NCI-H1436 (cell line): ENCODE measurements around the gene TRIM63.

Source experiments
- DNase-seq: peaks from one replicate; lab custom pipeline; 2025; lab: John Stamatoyannopoulos, UW

TRIM63 gene

DNA sequence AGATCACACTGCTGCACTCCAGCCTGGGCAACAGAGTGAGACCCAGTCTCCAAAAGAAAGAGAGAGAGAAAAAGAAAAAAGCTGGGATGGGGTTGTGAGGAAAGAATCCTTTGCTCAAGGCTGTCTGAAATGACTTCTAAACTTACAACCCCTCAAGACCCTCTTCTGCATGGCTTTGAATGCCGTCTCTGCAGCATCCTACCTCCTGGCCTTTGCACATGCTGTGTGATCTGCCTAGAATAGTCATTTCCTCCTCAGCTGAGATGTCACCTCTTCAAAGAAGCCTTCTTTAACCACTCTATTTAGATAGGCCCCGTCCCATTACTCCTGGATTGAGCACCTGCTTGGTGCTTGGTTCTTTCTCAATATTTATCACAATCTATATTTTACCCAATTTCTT lies 17.4 kb upstream of the TRIM63 start:
- no peak for DNase-seq

DNA sequence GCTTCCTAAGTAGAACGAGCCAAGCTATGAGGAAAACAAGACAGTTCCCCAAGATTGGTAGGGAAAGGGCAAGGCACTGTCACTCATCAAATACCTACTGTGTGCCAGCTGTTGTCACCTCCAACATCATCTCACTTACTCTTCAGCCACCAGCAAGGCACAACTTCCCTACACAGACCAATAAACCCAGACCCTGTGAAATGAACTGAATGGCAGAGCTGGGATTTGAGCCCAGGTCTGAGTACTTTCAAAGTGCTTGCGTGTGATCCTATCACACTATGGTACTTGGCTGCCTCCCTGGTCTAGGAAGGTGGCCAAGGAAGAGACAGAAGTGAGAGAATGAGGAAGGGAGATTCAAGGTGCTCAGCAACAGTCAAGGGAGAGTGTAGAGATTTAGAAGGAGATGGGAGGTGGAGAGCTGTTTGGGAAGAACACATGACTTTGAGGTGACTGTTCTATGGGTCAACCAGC lies 16.7 kb upstream of the TRIM63 start:
- no peak for DNase-seq

DNA sequence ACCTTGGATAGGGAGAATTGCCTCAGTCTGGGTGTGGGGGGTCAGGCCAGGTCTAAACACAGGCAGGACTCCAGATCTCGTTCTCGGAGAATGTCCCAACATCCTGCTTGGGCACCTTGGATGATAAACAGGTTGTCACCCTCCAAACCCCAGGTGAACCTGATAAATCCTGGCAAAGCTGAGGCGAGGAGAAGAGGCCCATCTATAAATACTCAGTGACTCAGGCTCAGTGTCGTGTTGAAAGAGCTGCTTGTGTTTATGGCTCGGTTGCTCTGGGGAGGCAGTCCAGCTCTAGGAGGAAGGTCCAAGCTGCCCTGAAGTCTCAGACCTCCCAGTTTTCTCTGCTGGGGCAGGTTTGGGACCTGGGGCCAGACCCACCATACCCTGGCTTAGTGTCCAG lies 15.8 kb upstream of the TRIM63 start:
- DNase-seq = no peak

DNA sequence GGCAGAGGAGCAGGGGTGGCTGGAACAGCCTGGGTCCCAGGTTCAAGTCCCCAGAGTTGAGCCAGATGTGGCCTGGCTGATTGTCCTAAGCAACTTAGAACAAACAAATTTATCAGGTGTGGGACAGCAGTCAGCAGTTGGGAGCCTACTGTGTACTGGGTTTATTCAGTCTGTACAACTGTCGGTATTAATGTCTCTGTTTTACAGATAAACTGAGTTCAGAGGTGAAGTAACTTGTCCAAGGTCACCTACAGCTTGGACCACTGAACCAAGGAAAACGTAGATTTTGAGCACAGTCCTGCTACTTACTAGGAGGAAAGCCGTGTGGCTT lies 14.6 kb upstream of the TRIM63 start:
- no peak for DNase-seq

DNA sequence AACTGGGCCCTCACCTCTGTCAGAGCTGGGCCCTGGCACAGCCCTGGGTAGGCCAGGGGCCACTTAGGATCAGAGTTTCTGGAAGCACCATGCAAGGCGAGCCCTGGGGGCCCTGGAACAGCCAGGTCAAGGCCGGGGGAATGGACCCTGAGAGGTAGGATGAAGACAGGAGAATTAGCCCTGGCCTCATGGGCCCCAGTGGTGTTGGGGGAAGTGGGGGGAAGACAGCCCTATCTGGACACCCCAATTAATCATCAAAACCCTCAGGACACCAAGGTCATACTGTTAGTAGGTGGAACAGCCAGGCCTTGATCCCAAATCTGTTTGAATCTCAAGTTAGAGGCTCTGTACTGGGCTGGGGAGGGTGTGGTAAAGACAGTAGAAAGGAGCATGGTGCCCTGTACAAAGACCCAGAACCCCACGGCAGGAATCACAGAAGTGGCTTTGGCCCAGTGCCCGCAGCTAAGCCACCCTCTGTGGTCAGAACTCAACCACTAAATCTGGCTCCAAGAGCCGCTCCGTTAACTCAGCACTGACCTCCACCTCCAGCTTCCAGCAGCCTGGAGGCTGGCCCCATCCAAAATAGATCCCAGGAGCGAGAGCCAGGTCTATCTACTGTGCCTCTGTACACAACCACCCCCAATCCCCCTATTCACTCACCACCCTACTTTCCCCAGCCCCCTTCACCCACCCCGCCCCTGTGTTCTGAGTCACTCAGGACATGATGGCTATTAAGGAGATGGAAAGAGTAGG lies 14.0 kb upstream of the TRIM63 start:
- no peak for DNase-seq

DNA sequence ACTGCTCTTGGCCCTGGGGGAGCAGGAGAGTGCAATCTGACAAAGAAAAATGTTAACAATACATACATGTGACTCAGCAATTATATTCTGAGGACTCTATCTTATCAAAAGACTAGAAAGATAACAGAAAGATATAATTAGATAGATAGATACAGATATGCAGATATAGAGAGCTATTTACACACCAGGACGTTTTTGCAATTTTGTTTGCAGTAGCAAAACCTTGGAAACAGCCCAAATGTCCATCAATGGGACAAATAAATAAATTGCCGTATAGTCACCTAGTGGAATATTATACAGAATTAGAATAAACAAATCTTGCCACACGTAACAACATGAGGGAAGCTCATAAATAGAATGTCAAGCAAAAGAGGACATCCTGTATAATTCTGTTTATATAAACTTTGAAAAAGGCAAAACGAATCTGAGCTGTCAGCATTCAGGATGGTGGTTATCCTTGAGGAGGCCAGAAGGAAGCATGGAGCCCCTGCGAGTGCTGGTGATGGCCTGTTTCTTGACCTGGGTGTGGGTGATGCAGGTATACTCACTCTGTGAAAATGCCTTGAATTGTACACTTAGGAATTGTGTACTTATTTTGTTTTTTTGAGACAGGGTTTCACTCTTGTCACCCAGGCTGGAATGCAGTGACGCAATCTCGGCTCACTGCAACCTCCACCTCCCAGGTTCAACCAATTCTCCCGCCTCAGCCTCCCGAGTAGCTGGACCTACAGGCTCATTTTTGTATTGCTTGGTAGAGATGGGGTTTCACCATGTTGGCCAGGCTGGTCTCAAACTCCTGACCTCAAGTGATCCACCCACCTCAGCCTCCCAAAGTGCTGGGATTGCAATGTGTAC lies 12.8 kb upstream of the TRIM63 start:
- no peak for DNase-seq

DNA sequence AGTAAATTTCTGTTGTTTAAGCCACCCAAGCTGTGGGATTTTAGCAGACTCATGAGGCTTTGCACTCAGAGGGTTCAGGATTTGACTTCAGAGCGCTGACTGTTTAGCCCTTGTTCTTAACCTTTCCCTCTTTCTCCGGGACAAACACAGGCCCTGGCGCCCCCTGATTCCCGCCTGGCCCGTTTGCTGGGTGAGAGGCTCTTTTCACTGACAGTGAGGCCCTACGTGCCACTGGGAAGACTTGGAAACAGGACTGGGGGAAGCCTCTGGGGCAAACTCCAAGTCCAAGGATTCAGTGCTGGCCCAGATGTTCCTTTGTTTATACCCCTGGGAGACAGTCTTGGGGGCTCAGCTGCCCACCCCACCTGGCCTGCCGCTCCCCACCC lies 11.7 kb upstream of the TRIM63 start:
- no peak for DNase-seq

DNA sequence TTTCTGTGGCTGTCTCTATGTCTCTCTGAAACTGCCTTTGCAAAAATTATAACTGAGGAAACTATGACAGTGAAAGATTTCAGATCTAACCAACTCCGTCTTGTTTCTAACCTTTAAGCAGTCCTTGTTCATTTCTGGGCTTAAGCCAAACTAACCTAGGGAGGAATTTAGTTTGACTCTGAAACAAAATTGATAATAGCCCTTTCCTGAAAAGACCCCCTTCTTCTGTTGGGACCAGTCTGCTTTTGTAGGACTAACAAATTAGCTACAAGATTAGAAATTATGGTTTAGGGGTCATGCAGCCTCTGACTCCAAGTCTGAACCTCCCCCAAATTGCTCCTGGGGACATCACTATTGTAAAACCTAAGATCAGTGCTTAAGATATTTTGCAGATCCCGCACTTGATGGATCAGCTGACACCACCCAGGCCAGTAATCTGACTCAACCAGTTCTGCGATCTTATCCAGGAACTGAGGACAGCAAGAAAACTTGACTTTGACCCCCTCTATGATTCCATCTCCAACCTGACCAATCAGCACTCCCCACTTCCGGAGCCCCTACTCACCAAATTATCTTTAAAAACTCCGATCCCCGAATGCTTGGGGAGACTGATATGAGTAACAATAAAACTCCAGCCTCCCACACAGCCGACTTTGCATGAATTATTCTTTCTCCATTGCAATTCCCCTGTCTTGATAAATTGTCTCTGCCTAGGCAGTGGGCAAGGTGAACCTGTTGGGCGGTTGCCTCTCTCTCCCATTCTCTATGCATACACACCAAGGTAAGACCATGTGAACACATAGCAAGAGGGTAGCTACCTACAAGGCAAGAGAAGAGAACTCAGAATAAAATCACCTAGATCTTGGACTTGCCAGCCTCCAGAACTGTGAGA lies 11.1 kb upstream of the TRIM63 start:
- no peak for DNase-seq

DNA sequence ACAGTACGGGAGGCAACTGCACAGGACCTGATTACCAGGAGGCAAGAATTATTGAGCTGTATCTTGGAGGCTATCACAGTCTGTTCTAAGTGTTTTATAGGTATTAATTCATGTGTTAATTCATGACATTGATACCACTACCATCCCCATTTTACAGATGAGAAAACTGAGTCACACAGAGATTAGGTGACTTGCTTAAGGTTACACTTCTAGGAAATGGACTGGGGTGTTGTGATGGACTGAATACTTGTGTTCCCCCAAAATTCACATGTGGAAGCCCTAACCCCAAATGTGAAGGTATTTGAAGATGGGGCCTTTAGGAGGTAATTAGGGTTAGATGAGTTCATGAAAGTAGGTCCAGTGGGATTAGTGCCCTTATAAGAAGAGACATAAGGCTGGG lies 10.1 kb upstream of the TRIM63 start:
- DNase-seq = no peak

DNA sequence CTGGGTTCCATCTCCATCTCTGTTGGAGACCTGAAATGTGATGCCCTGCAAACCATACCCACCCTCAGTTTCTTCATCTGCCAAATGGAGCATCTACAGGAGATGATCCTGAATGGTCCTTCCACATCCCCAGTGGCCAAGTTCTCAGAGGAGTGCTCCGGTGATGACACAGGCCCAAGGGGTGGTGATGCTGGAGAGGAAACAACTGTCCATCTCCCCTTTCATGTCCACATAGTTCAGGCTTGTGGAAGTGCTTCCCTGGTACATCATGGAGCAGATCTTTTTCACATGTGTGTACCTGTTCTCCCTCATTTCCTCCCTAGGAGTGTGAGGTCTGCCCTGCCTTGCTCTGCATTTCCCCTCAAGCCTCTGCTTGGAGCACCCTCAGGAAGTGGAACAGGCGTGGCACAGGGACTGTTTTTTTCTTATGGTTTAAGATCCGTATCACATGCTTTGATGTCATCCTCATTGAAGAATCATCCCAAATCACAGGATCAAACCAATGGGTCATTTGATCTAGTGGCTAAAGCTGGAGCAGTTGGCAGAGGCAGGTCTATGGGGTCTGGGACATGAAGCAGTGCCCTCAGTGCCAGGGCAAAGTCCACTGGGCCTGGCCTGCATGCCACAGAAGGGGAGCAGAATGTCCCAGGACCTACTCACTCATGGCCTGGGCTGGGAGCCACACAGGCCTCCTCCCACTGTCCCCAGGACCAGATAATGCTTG lies 8.2 kb upstream of the TRIM63 start:
- no peak for DNase-seq

DNA sequence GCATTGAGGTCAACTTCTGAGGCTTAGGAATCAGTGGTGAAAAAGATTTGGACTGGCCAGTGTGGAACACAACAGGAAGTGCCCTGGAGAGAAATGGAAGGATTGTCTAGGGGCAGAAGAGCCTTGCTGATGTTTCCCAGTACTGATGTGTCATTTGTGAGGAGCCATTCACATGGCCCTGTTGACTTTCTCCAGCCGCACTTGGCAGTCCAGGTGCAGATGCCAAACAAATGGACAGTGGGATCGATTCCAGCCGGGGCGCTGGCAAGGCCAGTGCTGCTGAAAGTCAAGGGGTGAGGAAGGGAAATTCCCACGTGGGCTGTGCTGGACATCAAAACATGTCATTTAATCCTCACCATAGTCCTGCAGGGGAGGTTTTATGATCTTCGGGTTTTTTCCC lies 4.9 kb upstream of the TRIM63 start:
- no peak for DNase-seq

DNA sequence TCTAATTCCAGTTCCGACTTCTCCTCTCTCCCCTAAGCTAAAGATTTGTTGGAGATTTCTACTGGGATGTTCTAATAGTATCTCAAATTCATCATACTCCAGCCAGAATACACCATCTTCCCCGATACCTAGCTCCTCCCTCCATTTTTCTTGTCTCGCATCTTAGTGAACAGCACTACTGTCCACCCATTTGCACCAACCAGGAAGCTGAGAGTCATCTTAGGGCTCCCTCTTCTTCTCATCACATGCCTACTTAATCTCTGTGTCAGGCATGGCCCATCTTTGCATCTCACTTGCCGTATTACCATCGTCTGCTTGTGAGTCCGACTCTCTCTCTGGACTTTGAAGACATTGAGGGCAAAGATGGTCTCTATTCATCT lies 3.5 kb upstream of the TRIM63 start:
- no peak for DNase-seq

DNA sequence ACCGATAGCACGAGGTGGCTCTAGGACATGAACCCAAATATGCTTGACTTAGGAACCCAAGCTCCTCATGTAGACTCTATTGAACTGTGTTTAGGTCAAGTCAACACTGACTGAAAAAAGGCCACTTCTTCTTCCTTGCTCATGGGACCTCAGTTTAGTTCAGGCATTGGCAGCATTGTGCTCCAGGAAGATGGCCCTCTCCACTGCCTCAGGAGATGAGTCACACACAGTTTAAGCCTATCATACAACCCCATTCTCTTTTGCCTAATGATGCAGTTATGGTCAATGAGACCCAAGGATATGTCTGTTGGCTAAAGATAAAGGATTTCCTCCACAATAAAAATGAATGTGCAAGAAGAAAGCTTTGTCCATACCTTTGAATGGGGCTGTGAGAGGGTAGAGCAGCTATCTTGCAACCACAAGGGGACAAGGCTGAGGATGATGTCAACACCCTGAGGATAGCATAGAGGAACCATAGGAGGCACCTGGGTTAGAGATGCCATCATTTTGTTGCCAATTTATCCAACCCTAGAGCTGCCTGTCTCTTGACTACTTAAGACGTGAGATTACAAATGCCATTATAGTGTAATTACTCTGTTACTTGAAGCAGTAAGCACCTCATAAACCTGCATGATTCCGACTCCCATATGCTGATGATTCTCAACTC lies 3.0 kb upstream of the TRIM63 start:
- no peak for DNase-seq

DNA sequence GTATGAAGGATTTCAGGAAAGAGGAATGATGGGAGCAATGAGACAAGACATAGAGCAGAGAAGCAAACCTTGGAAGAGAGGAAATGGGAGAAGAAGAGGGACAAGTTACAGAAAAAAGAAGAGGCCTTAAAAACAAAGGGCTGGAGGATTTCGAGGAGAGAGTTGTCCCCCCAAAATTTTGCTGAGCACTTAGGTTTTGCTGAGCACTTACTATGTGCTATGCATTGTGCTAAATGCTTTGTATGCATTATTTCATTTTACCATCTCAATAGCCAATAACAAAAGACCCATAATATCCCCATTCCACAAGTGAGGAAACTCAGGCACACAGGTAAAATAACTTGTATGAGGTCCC lies 2.5 kb upstream of the TRIM63 start:
- DNase-seq = no peak

DNA sequence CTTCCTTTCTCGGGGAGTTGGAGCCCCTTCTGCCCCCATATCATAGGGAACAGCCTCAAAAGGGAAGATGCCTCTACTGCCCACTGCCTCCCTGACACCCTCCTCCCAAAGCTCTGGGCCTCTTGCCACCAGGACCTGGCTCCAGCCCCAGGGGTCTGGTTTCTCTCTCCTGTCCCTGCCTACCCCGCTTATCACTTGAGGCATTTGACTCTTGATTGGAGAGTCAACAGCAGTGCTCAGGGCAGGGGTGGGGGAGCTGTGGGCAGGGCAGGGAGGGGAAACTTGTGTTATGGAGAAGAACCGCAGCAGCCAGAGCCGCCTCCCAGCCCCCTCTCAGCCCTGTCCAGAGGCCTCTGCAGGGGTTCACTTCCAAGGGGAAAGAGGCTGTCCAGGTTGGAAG lies 573 bp downstream of the TRIM63 start:
- no peak for DNase-seq

DNA sequence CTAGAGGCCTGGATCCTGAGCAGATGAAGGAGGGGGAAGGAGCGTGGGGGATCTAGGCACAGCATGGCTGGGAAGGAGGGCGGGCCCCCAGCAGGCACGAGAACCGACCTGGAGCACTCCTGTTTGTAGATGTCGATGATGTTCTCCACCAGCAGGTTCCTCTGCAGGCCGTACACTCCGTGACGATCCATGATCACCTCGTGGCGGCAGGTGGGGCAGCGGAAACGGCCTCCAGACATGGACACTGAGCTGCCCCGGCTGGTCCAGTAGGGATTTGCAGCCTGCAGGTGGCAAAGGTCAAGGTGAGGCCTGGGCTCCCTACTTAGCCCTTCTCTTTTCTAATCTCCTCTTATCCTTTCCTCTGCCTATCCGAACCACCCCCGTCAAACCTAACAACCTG lies 1.3 kb downstream of the TRIM63 start:
- DNase-seq = no peak

DNA sequence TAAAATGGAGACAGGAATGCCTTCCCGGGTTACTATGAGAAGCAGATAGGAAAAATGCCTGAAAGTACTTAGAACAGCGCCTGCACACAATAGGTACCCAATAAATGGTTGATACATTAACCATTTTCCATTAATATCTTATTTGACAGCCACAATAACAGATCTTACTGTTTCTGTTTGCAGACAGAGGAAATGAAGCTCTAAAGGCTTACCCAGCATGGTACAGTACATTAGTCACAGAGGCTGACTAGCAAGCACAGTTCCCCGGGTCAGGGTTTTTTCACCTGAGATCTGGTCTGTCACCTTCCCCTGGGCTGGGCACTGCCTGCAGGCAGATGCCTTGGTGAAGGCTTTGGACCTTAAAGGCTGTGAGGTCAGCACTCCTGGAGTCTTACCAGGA lies 2.9 kb downstream of the TRIM63 start:
- no peak for DNase-seq

DNA sequence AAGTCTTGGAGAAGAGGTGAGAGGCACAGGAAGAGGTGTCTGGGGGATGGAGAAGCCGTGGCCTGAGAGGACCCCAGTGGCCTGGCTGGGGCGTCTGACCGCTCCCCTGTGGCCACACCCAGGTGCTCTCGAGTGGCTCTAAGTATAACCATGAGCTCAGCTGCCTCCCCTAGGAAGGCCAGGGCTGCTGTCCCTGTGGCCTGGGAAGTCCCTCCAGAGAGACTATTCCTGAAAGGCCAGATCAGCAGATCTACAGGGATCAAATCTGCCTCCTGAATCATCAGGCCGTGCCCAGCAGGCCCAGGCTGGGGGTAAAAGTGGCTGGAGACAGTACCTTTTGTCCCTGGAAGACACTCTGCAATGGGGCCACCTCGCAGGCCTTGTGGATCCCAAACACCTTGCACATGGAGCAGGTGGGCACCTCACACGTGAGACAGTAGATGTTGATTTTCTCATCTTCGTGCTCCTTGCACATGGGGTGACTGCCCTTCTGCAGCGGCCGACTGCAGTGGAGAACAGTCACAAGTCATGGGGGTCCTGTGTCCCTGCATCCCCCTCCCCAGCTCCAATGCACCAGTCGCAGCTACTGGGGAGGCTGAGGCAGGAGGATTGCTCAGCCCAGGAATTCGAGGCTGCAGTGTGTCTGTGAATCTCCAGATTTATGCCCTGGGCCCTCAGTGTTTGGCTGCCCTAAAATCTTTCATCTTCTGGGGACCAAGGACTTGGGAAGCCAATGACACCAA lies 6.4 kb downstream of the TRIM63 start:
- no peak for DNase-seq

DNA sequence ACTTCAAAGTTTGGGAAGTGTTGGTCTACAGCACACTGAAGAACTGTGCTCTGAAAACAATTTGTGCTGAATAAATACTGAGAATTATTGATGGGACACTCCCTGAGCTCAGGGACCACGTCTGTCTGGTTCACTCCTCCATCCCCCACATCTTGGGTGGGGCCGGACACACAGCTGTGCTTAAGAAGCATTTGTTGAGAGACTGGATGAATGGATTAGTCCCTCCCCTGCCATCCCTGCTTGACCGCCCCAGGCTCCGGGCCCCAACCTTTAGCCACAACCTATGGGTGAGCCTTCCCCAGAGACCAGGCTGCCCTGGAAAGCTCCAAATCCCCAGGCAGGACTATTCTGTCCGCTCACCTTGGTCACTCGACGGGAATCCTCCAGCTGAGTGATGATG lies 7.5 kb downstream of the TRIM63 start:
- DNase-seq = no peak

DNA sequence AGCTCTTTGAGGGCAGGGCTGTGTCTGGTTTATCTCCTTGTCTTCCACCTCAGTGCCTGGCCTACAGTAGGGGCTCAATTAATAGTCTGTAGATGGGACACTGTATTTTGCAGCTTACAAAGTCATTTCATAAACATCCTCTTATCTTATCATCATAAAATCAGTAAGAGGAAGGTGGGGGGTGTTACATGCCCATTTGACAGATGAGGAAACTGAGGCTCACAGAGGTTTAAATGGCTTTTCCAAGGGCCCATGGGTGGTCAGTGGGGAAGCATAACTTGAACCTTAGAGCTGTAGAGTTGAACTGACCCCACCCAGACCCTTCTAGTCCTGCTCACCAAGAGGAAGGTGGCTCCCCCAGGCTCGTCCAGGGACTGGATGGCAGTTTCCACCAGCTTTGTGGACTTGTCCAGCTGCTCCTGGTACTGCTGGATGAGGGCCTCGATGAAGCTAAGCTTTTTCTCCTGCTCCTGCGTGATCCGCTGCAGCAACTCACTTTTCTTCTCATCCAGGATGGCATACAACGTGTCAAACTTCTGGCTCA lies 9.3 kb downstream of the TRIM63 start:
- no peak for DNase-seq

DNA sequence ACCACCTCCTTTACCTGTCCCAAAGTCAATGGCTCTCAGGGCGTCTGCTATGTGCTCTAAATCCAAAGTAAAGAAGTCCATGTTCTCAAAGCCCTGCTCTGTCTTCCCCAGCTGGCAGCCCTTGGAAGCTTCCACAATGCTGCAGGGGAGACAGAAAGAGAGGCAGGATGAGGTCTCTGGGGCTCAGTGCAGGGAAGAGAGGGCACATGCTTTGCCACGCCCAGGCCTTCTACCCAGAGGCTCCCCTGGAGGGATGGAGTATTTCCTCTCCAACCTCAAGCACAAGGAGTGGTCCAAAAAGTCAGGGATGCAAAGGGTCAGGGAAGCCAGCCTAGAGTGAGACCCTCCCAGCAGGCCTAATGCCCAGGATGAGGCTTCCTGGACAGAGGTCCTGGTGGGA lies 10.2 kb downstream of the TRIM63 start:
- DNase-seq = no peak
